ENCODE measurements around the gene SND1.

The SND1 gene

GRCh38 chr7:128033246-128033645 lies 381.3 kb downstream of the SND1 start:
- Histone ChIP-seq H3K9me3 (ENCODE audit: control insufficient read depth in 1 of 2, low read length in 2 of 2) (no peaks in the 10 kb centered on the region), H3K27me3 (ENCODE audit: control insufficient read depth in 1 of 2, insufficient read depth in 2 of 2, low read length in 2 of 2) (no peaks in the 10 kb centered on the region), H3K4me1 (ENCODE audit: control insufficient read depth in 1 of 2, insufficient read depth in 2 of 2, low read length in 2 of 2) (peaks cover 9 to 13% of the 10 kb centered on the region in 2 donors), H3K4me3 (ENCODE audit: low read depth in 1 of 2, low read length in 2 of 2) (no peak overlapping the region), H3K36me3 (ENCODE audit: control insufficient read depth in 1 of 2, insufficient read depth in 2 of 2, low read length in 2 of 2) (peaks cover 12% of the 10 kb centered on the region in 2 donors), H3K9ac (ENCODE audit: low read depth in 1 of 2, low read length in 2 of 2) (no peak overlapping the region), H3K27ac (ENCODE audit: low read depth, low read length) (no peak overlapping the region)

GRCh38 chr7:128034825-128035224 lies 382.8 kb downstream of the SND1 start:
- Histone ChIP-seq H3K27ac (ENCODE audit: low read depth, low read length) (no peak overlapping the region), H3K9me3 (ENCODE audit: control insufficient read depth in 1 of 2, low read length in 2 of 2) (no peaks in the 10 kb centered on the region), H3K27me3 (ENCODE audit: control insufficient read depth in 1 of 2, insufficient read depth in 2 of 2, low read length in 2 of 2) (no peaks in the 10 kb centered on the region), H3K36me3 (ENCODE audit: control insufficient read depth in 1 of 2, insufficient read depth in 2 of 2, low read length in 2 of 2) (peaks cover 2 to 3% of the 10 kb centered on the region in 2 donors), H3K9ac (ENCODE audit: low read depth in 1 of 2, low read length in 2 of 2) (no peak overlapping the region), H3K4me3 (ENCODE audit: low read depth in 1 of 2, low read length in 2 of 2) (no peak overlapping the region), H3K4me1 (ENCODE audit: control insufficient read depth in 1 of 2, insufficient read depth in 2 of 2, low read length in 2 of 2) (peaks cover 9 to 13% of the 10 kb centered on the region in 2 donors)

- Histone ChIP-seq H3K4me3 (ENCODE audit: low read depth in 1 of 2, low read length in 2 of 2) (no peak overlapping the region), H3K9ac (ENCODE audit: low read depth in 1 of 2, low read length in 2 of 2) (no peak overlapping the region), H3K27me3 (ENCODE audit: control insufficient read depth in 1 of 2, insufficient read depth in 2 of 2, low read length in 2 of 2) (no peaks in the 10 kb centered on the region), H3K27ac (ENCODE audit: low read depth, low read length) (no peak overlapping the region), H3K9me3 (ENCODE audit: control insufficient read depth in 1 of 2, low read length in 2 of 2) (no peaks in the 10 kb centered on the region), H3K36me3 (ENCODE audit: control insufficient read depth in 1 of 2, insufficient read depth in 2 of 2, low read length in 2 of 2) (no peaks in the 10 kb centered on the region), H3K4me1 (ENCODE audit: control insufficient read depth in 1 of 2, insufficient read depth in 2 of 2, low read length in 2 of 2) (peaks cover under 1 to 6% of the 10 kb centered on the region in 2 donors)
These were observed 383.7 kb downstream of the SND1 start for GRCh38 chr7:128035712-128036111.

- no peaks in the 10 kb centered on the region for H3K27me3 ChIP-seq (ENCODE audit: control insufficient read depth in 1 of 2, insufficient read depth in 2 of 2, low read length in 2 of 2)
- no peak overlapping the region for H3K27ac ChIP-seq (ENCODE audit: low read depth, low read length)
- no peak overlapping the region for H3K4me3 ChIP-seq (ENCODE audit: low read depth in 1 of 2, low read length in 2 of 2)
- no peaks in the 10 kb centered on the region for H3K36me3 ChIP-seq (ENCODE audit: control insufficient read depth in 1 of 2, insufficient read depth in 2 of 2, low read length in 2 of 2)
- H3K9ac ChIP-seq (ENCODE audit: low read depth in 1 of 2, low read length in 2 of 2) = no peak overlapping the region
- H3K4me1 ChIP-seq (ENCODE audit: control insufficient read depth in 1 of 2, insufficient read depth in 2 of 2, low read length in 2 of 2) = peaks cover 0 to 6% of the 10 kb centered on the region in 2 donors
- no peaks in the 10 kb centered on the region for H3K9me3 ChIP-seq (ENCODE audit: control insufficient read depth in 1 of 2, low read length in 2 of 2)
These were observed 384.4 kb downstream of the SND1 start for GRCh38 chr7:128036226-128036940.

- H3K4me3 ChIP-seq (ENCODE audit: low read depth in 1 of 2, low read length in 2 of 2) = no peak overlapping the region
- H3K4me1 ChIP-seq (ENCODE audit: control insufficient read depth in 1 of 2, insufficient read depth in 2 of 2, low read length in 2 of 2) = peaks cover 0 to 6% of the 10 kb centered on the region in 2 donors
- H3K9ac ChIP-seq (ENCODE audit: low read depth in 1 of 2, low read length in 2 of 2) = no peak overlapping the region
- H3K27ac ChIP-seq (ENCODE audit: low read depth, low read length) = no peak overlapping the region
- H3K36me3 ChIP-seq (ENCODE audit: control insufficient read depth in 1 of 2, insufficient read depth in 2 of 2, low read length in 2 of 2) = peaks cover 0 to 4% of the 10 kb centered on the region in 2 donors
- H3K9me3 ChIP-seq (ENCODE audit: control insufficient read depth in 1 of 2, low read length in 2 of 2) = no peaks in the 10 kb centered on the region
- H3K27me3 ChIP-seq (ENCODE audit: control insufficient read depth in 1 of 2, insufficient read depth in 2 of 2, low read length in 2 of 2) = no peaks in the 10 kb centered on the region
These were observed 385.1 kb downstream of the SND1 start for GRCh38 chr7:128037081-128037480.

GRCh38 chr7:128037880-128038619 lies 386.1 kb downstream of the SND1 start:
- Histone ChIP-seq H3K4me3 (ENCODE audit: low read depth in 1 of 2, low read length in 2 of 2) (no peak overlapping the region), H3K9ac (ENCODE audit: low read depth in 1 of 2, low read length in 2 of 2) (no peak overlapping the region), H3K27me3 (ENCODE audit: control insufficient read depth in 1 of 2, insufficient read depth in 2 of 2, low read length in 2 of 2) (no peaks in the 10 kb centered on the region), H3K9me3 (ENCODE audit: control insufficient read depth in 1 of 2, low read length in 2 of 2) (no peaks in the 10 kb centered on the region), H3K27ac (ENCODE audit: low read depth, low read length) (no peak overlapping the region), H3K36me3 (ENCODE audit: control insufficient read depth in 1 of 2, insufficient read depth in 2 of 2, low read length in 2 of 2) (peaks cover 0 to 10% of the 10 kb centered on the region in 2 donors), H3K4me1 (ENCODE audit: control insufficient read depth in 1 of 2, insufficient read depth in 2 of 2, low read length in 2 of 2) (peaks cover 0 to 6% of the 10 kb centered on the region in 2 donors)

GRCh38 chr7:128039544-128039953 lies 387.6 kb downstream of the SND1 start:
- Histone ChIP-seq H3K9me3 (ENCODE audit: control insufficient read depth in 1 of 2, low read length in 2 of 2) (no peaks in the 10 kb centered on the region), H3K27me3 (ENCODE audit: control insufficient read depth in 1 of 2, insufficient read depth in 2 of 2, low read length in 2 of 2) (no peaks in the 10 kb centered on the region), H3K27ac (ENCODE audit: low read depth, low read length) (no peak overlapping the region), H3K36me3 (ENCODE audit: control insufficient read depth in 1 of 2, insufficient read depth in 2 of 2, low read length in 2 of 2) (peaks cover 0 to 10% of the 10 kb centered on the region in 2 donors), H3K9ac (ENCODE audit: low read depth in 1 of 2, low read length in 2 of 2) (no peak overlapping the region), H3K4me3 (ENCODE audit: low read depth in 1 of 2, low read length in 2 of 2) (no peak overlapping the region), H3K4me1 (ENCODE audit: control insufficient read depth in 1 of 2, insufficient read depth in 2 of 2, low read length in 2 of 2) (peaks cover 0 to 6% of the 10 kb centered on the region in 2 donors)

GRCh38 chr7:128040205-128040604 lies 388.2 kb downstream of the SND1 start:
- Histone ChIP-seq H3K27me3 (ENCODE audit: control insufficient read depth in 1 of 2, insufficient read depth in 2 of 2, low read length in 2 of 2) (no peaks in the 10 kb centered on the region), H3K4me1 (ENCODE audit: control insufficient read depth in 1 of 2, insufficient read depth in 2 of 2, low read length in 2 of 2) (peaks cover 0 to 6% of the 10 kb centered on the region in 2 donors), H3K4me3 (ENCODE audit: low read depth in 1 of 2, low read length in 2 of 2) (no peak overlapping the region), H3K9ac (ENCODE audit: low read depth in 1 of 2, low read length in 2 of 2) (no peak overlapping the region), H3K27ac (ENCODE audit: low read depth, low read length) (no peak overlapping the region), H3K9me3 (ENCODE audit: control insufficient read depth in 1 of 2, low read length in 2 of 2) (no peaks in the 10 kb centered on the region), H3K36me3 (ENCODE audit: control insufficient read depth in 1 of 2, insufficient read depth in 2 of 2, low read length in 2 of 2) (peaks cover 0 to 10% of the 10 kb centered on the region in 2 donors)

- peaks cover 0 to 10% of the 10 kb centered on the region in 2 donors for H3K36me3 ChIP-seq (ENCODE audit: control insufficient read depth in 1 of 2, insufficient read depth in 2 of 2, low read length in 2 of 2)
- peaks cover 0 to 6% of the 10 kb centered on the region in 2 donors for H3K4me1 ChIP-seq (ENCODE audit: control insufficient read depth in 1 of 2, insufficient read depth in 2 of 2, low read length in 2 of 2)
- H3K27me3 ChIP-seq (ENCODE audit: control insufficient read depth in 1 of 2, insufficient read depth in 2 of 2, low read length in 2 of 2) = no peaks in the 10 kb centered on the region
- no peak overlapping the region for H3K27ac ChIP-seq (ENCODE audit: low read depth, low read length)
- H3K9me3 ChIP-seq (ENCODE audit: control insufficient read depth in 1 of 2, low read length in 2 of 2) = no peaks in the 10 kb centered on the region
- no peak overlapping the region for H3K9ac ChIP-seq (ENCODE audit: low read depth in 1 of 2, low read length in 2 of 2)
- no peak overlapping the region for H3K4me3 ChIP-seq (ENCODE audit: low read depth in 1 of 2, low read length in 2 of 2)
These were observed 389.2 kb downstream of the SND1 start for GRCh38 chr7:128041203-128041602.

- Histone ChIP-seq H3K9me3 (ENCODE audit: control insufficient read depth in 1 of 2, low read length in 2 of 2) (no peaks in the 10 kb centered on the region), H3K27me3 (ENCODE audit: control insufficient read depth in 1 of 2, insufficient read depth in 2 of 2, low read length in 2 of 2) (no peaks in the 10 kb centered on the region), H3K4me1 (ENCODE audit: control insufficient read depth in 1 of 2, insufficient read depth in 2 of 2, low read length in 2 of 2) (peaks cover 0 to 6% of the 10 kb centered on the region in 2 donors), H3K9ac (ENCODE audit: low read depth in 1 of 2, low read length in 2 of 2) (no peak overlapping the region), H3K4me3 (ENCODE audit: low read depth in 1 of 2, low read length in 2 of 2) (no peak overlapping the region), H3K27ac (ENCODE audit: low read depth, low read length) (no peak overlapping the region), H3K36me3 (ENCODE audit: control insufficient read depth in 1 of 2, insufficient read depth in 2 of 2, low read length in 2 of 2) (peaks cover 0 to 10% of the 10 kb centered on the region in 2 donors)
These were observed 390.0 kb downstream of the SND1 start for GRCh38 chr7:128042012-128042411.

All from duodenal mucosa (tissue), 2 donors.